Colonic mucosa (tissue), 4 donors: ENCODE measurements around the gene IRGQ. TPM values are rescaled to one million over a fixed set of nuclear protein-coding genes. Genes with fewer than 3 reads are reported as not detected.

Experiments used
- DNase-seq: peaks from one replicate; pipeline ENCODE4 v3.0.0-alpha.2; 2020
- H3K27ac ChIP-seq: fragments of 200-600 bp; one replicate; pipeline ENCODE4 v1.8.0; 2021
- H3K27me3 ChIP-seq: fragments of 200-600 bp; one replicate; pipeline ENCODE4 v1.8.0; 2021
- H3K36me3 ChIP-seq: fragments of 200-600 bp; one replicate; pipeline ENCODE4 v1.8.0; 2021
- H3K4me1 ChIP-seq: fragments of 200-600 bp; one replicate; pipeline ENCODE4 v1.8.0; 2021; ENCODE audit warnings: mild to moderate bottlenecking
- H3K4me3 ChIP-seq: fragments of 200-600 bp; one replicate; pipeline ENCODE4 v1.8.0; 2021
- H3K9ac ChIP-seq, 2 donors: one replicate each; pipeline ENCODE4 v1.7.0; 2013; ENCODE audit warnings: control low read depth in 2 of 2, low read depth in 2 of 2, low read length in 2 of 2
- H3K9me3 ChIP-seq: fragments of 200-600 bp; one replicate; pipeline ENCODE4 v1.8.0; 2021
- CTCF ChIP-seq: fragments of 200-600 bp; IDR thresholded peaks from one replicate; pipeline ENCODE4 v1.8.0; 2022; ENCODE audit warnings: antibody characterized with exemption, mild to moderate bottlenecking
- intact Hi-C: fragments of 100-400 bp; cut with DNase I; formaldehyde crosslinking; loops from one replicate; pipeline ENCODE4 v1.14.1; 2022
- total RNA-seq, 2 donors: library from RNA; stranded (reverse); fragmentation: NEBNext Ultra II Directional in 1 of 2; extraction: Animal tissue kit (Norgen Biotek cat#: 25700) in 1 of 2; gene quantifications; one replicate each; pipeline ENCODE4 v1.2.1, GENCODE V29; 2021
- donor health status: healthy.
- donor health status: DM: no; HTN: no; CAD: no.
- donor health status: DM: no; HTN: no; CAD: no.

The IRGQ gene
- total RNA-seq, 2 donors from 2014 or later, result 19.9 to 24.6 TPM

DNA sequence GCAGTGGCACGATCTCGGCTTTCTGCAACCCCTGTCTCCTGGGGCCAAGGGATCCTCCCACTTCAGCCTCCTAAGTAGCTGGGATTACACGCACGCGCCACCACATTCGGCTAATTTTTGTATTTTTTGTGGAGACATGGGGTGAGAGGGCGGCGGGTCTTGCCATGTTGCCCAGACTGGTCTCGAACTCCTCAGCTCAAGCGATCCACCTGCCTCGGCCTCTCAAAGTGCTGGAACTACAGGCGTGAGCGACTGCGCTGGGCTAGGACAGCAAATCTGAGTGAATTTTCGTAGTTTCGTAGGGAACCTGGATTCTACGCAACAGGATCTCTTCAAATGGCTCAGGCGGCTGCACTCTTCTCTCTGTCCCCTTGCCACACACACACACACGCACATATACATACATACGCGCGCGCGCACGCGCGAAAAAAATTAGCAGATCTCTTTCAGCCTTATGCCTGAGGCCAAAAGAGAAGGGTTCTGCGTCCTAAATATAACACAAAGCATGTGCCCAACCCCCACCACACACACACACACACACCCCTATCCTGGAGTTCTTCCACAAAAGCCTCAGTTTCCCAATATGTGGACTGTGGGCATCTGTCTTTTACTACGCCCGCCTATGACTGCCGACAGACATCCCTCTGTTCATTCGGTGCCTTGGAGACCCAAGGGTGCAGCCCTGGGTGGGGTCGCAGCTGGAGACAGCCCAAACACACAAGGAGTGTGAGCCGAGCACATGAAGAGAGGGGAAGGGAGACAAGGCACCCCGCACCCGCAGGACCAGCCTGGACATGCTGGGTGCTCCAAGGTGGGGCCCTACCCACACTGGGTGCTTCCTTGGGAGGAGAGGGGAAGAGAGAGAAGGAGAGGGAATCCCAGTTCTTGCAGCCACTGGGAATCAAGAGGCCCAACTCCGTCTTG lies 19.7 kb downstream of the IRGQ start:
- Histone ChIP-seq H3K36me3 (no peaks in the 10 kb centered on the region), H3K27ac (no peak overlapping the region), H3K9me3 (no peaks in the 10 kb centered on the region), H3K9ac (no peak overlapping the region), H3K27me3 (no peaks in the 10 kb centered on the region), H3K4me1 (peaks cover 7% of the 10 kb centered on the region), H3K4me3 (peak overlapping the region; percentile 80)
- DNase-seq, result no peak
- TF ChIP-seq CTCF, result no peak
- intact Hi-C loops, result loop anchor here (1.0 kb wide), 1 partner anchor 20 kb away; the partner anchor contains the start of genes IRGQ and ZNF576

DNA sequence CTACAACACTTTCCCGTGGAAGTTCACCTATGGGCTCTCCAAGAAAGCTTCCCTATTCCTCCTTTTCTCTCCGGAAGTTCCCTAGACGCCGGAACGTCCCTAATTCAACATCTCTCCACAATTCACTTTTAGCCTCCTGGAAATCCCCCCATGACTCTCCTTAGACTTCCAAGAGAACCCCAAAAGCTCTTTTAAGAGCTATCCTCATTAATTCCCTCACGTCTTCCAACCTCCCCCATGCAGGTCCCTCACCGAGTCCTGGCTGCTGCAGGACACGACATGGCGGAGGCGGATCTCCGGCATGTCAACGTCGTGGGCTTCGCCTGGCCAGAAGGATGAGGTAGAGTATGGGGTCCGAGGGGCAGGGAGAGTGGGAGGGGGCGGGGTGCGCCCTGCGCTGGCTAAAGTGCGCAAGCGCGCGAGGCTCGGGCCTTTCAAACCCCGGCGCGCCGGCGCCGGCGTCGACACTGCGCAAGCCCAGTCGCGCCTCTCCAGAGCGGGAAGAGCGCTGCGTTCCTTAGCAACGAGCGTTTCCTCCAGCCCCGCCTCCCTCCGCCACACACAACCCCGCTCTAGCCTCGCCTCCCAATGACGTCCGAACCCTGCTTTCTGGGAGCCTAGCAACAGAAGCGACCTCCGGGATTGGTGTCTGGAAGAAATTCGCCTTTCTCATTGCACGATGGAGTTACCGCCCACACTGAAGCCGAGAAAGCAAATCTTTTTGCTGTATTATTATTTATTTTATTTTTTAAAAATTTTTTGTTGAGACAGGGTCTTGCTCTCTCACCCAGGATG lies 20.6 kb downstream of the IRGQ start, which contains the start of the genes PINLYP and XRCC1:
Gene PINLYP, plus strand, starts transcription at position 646 of the 795 bp plus-strand sequence. CDS start 1,391 bp downstream, outside the sequence.
Gene XRCC1, minus strand, starts transcription at position 372 of the 795 bp plus-strand sequence. Its CDS starts 69 bp downstream, at position 303.
- Histone ChIP-seq H3K27me3 (no peaks in the 10 kb centered on the region), H3K9ac (peak within 1 kb of the TSS; percentile 74 to 95), H3K36me3 (no peaks in the 10 kb centered on the region), H3K27ac (peak within 1 kb of the TSS; percentile 39), H3K4me1 (peaks cover 7% of the 10 kb centered on the region), H3K4me3 (peak within 1 kb of the TSS; percentile 80), H3K9me3 (no peaks in the 10 kb centered on the region)
- peak; percentile 97 for DNase-seq
- TF ChIP-seq CTCF, result no peak
- intact Hi-C loops, result loop anchor here (1.0 kb wide), 1 partner anchor 21 kb away; the partner anchor contains the start of genes IRGQ and ZNF576

DNA sequence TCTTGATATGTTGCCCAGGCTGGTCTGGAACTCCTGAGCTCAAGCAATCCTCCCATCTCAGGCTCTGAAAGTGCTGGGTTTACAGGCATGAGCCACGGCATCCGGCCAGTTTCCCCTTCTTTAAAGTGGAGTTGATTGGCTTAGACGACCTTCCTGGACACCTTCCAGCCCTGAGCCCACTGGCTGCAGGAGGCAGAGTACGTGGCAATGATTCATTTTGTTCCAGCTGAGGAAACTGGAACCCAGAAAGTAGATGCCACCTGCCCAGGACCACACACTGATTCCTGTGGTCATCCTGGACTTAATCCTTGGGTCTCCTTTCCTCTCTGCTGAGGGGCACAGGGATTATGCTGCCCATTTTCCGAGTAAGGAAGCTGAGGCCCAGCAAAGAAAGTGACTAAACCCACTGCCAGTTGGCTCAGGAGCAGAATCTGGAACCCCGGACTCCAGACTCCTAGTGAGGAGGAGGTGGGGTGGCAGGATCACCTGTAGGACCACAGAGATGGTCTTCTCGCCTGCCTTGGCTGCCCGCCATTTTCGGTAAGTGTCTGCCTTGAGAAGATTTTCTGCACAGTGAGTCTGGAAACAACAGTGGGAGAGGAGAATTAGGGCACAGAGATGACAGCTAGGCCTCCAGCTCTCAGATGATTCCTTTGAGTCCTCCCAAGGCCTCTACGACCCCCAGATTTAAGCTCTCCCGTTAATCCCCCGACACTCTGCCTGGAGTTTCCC lies 21.3 kb downstream of the IRGQ start:
- H3K9me3 ChIP-seq, result no peaks in the 10 kb centered on the region
- H3K9ac ChIP-seq, result peak overlapping the region; percentile 74 to 95
- H3K4me3 ChIP-seq, result peak overlapping the region; percentile 80
- no peak for TF ChIP-seq CTCF
- peak overlapping the region; percentile 39 for H3K27ac ChIP-seq
- no peaks in the 10 kb centered on the region for H3K27me3 ChIP-seq
- peaks cover 7% of the 10 kb centered on the region for H3K4me1 ChIP-seq
- intact Hi-C loops, result loop anchor here (1.0 kb wide), 1 partner anchor 22 kb away; the partner anchor contains the start of genes IRGQ and ZNF576
- no peak for DNase-seq
- H3K36me3 ChIP-seq, result no peaks in the 10 kb centered on the region

DNA sequence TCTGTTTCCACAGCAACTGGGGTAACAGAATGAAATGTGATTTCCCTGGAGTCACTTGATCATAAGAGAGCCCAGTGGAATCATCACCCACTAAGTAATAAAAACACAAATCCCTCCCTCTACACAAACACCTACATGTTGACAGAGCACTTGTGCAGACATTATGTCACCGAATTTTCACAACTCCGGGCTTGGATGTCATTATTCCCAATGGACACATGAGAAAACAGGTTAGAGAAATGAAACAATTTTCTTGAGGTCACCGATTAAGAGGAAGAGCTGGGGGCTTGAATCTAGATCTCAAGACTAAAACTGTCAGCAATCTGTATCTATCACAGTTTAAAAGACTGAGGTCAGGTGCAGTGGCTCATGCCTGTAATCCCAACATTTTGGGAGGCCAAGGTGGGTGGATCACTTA lies 23.8 kb downstream of the IRGQ start:
- no peaks in the 10 kb centered on the region for H3K27me3 ChIP-seq
- intact Hi-C loops, result no loop called here
- H3K4me3 ChIP-seq, result no peak overlapping the region
- H3K36me3 ChIP-seq, result no peaks in the 10 kb centered on the region
- H3K4me1 ChIP-seq, result peaks cover 7% of the 10 kb centered on the region
- H3K9me3 ChIP-seq, result no peaks in the 10 kb centered on the region
- TF ChIP-seq CTCF, result no peak
- no peak overlapping the region for H3K27ac ChIP-seq
- no peak overlapping the region for H3K9ac ChIP-seq
- no peak for DNase-seq
